HEK293 (cell line): ENCODE data around the gene CENPP.

ENCODE experiments used
- CTCF ChIA-PET: fragments of 350-600 bp; formaldehyde crosslinking; extraction: SDS; loops from one replicate; lab custom pipeline; 2021; ENCODE audit warnings: antibody characterized with exemption; lab: Yijun Ruan, JAX
- POLR2A ChIA-PET: fragments of 300-600 bp; formaldehyde crosslinking; extraction: SDS; loops from one replicate; lab custom pipeline; 2020; ENCODE audit warnings: antibody characterized with exemption, inconsistent platforms; lab: Yijun Ruan, JAX
- H3K27ac ChIP-seq: fragments of 200-500 bp; sonication (Bioruptor generic); 2 replicates; pipeline ENCODE4 v1.5.1; 2014; ENCODE audit warnings: low read depth, low read length, control low read depth, inconsistent platforms; ENCODE audit errors: extremely low read depth
- H3K36me3 ChIP-seq, 2 experiments: fragments of 200-500 bp in 1 of 2; sonication (Bioruptor generic) in 1 of 2; 1 replicate in 1 of 2; 2 replicates in 1 of 2; pipeline ENCODE4 v1.5.1; 2014 to 2017; ENCODE audit warnings: inconsistent platforms in 2 of 2, low read length in 2 of 2; ENCODE audit not compliant: control insufficient read depth in 2 of 2, insufficient read depth in 1 of 2
- H3K4me1 ChIP-seq: fragments of 200-500 bp; sonication (Bioruptor generic); 2 replicates; pipeline ENCODE4 v1.5.1; 2014; ENCODE audit warnings: mild to moderate bottlenecking, low read length, inconsistent platforms; ENCODE audit not compliant: control insufficient read depth, insufficient read depth
- H3K4me3 ChIP-seq: 2 replicates; pipeline ENCODE4 v1.5.1; 2011; ENCODE audit warnings: low read depth, mild to moderate bottlenecking, control low read depth, low read length, moderate library complexity
- H3K9me3 ChIP-seq: fragments of 200-500 bp; sonication (Bioruptor generic); 2 replicates; pipeline ENCODE4 v1.5.1; 2014; ENCODE audit warnings: low read depth, low read length, inconsistent platforms; ENCODE audit not compliant: control insufficient read depth, insufficient read depth
- GLI2 ChIP-seq: fragments of 450-650 bp; formaldehyde crosslinking; IDR thresholded peaks from 2 replicates; pipeline ENCODE4; 2017; ENCODE audit warnings: missing biosample characterization, missing genetic modification characterization, low read depth, borderline replicate concordance
- OVOL3 ChIP-seq: fragments of 450-650 bp; formaldehyde crosslinking; IDR thresholded peaks from 2 replicates; pipeline ENCODE4 v1.5.1; 2016; ENCODE audit warnings: missing biosample characterization, missing genetic modification characterization
- SETDB1 ChIP-seq: IDR thresholded peaks from one replicate; pipeline ENCODE4 v1.6.1; 2017; ENCODE audit warnings: mild to moderate bottlenecking, low read length, moderate library complexity, mixed read lengths; ENCODE audit not compliant: insufficient read length
- ZBTB17 ChIP-seq: fragments of 450-650 bp; formaldehyde crosslinking; IDR thresholded peaks from 2 replicates; pipeline ENCODE4 v1.5.1; 2016; ENCODE audit warnings: missing biosample characterization, missing genetic modification characterization
- ZNF121 ChIP-seq: fragments of 450-650 bp; formaldehyde crosslinking; IDR thresholded peaks from 2 replicates; pipeline ENCODE4 v1.5.1; 2016; ENCODE audit warnings: missing biosample characterization, missing genetic modification characterization
- ZNF202 ChIP-seq: fragments of 450-650 bp; formaldehyde crosslinking; IDR thresholded peaks from 2 replicates; pipeline ENCODE4 v1.5.1; 2016; ENCODE audit warnings: missing biosample characterization, missing genetic modification characterization, borderline replicate concordance
- ZNF292 ChIP-seq: fragments of 450-650 bp; formaldehyde crosslinking; IDR thresholded peaks from 2 replicates; pipeline ENCODE4 v1.5.1; 2016; ENCODE audit warnings: low read depth, missing biosample characterization, missing genetic modification characterization, borderline replicate concordance
- ZNF302 ChIP-seq: fragments of 450-650 bp; formaldehyde crosslinking; IDR thresholded peaks from 2 replicates; pipeline ENCODE4 v1.5.1; 2016; ENCODE audit warnings: missing biosample characterization, missing genetic modification characterization, low read depth
- ZNF530 ChIP-seq: fragments of 450-650 bp; formaldehyde crosslinking; IDR thresholded peaks from 2 replicates; pipeline ENCODE4 v1.5.1; 2016; ENCODE audit warnings: low read depth, missing biosample characterization, missing genetic modification characterization
- ZNF544 ChIP-seq: fragments of 450-650 bp; formaldehyde crosslinking; IDR thresholded peaks from 2 replicates; pipeline ENCODE4 v1.5.0; 2017; ENCODE audit warnings: missing biosample characterization, missing genetic modification characterization
- ZNF555 ChIP-seq: fragments of 450-650 bp; formaldehyde crosslinking; conservative IDR thresholded peaks from 2 replicates; pipeline ENCODE4 v1.5.1; 2017; ENCODE audit warnings: missing biosample characterization, mild to moderate bottlenecking, missing genetic modification characterization, inconsistent platforms
- ZNF610 ChIP-seq: fragments of 450-650 bp; formaldehyde crosslinking; IDR thresholded peaks from 2 replicates; pipeline ENCODE4 v1.5.1; 2016; ENCODE audit warnings: missing biosample characterization, missing genetic modification characterization, borderline replicate concordance
- ZNF658 ChIP-seq: fragments of 450-650 bp; formaldehyde crosslinking; IDR thresholded peaks from 2 replicates; pipeline ENCODE4; 2016; ENCODE audit warnings: missing biosample characterization, missing genetic modification characterization
- ZNF664 ChIP-seq: fragments of 450-650 bp; formaldehyde crosslinking; IDR thresholded peaks from 2 replicates; pipeline ENCODE4 v1.5.1; 2016; ENCODE audit warnings: missing biosample characterization, missing genetic modification characterization
- TF ChIP-seq, protein P1 (sequence below): fragments of 450-650 bp; formaldehyde crosslinking; IDR thresholded peaks from 2 replicates; pipeline ENCODE4 v1.5.1; 2016; ENCODE audit warnings: missing biosample characterization, missing genetic modification characterization, borderline replicate concordance
- TF ChIP-seq, protein P2 (sequence below): fragments of 450-650 bp; formaldehyde crosslinking; IDR thresholded peaks from 2 replicates; pipeline ENCODE4 v1.5.1; 2016; ENCODE audit warnings: missing biosample characterization, missing genetic modification characterization
- TF ChIP-seq, protein P3 (sequence below): fragments of 450-650 bp; formaldehyde crosslinking; IDR thresholded peaks from 2 replicates; pipeline ENCODE4 v1.5.0; 2017; ENCODE audit warnings: missing biosample characterization, missing genetic modification characterization, borderline replicate concordance
- TF ChIP-seq, protein P4 (sequence below): fragments of 450-650 bp; formaldehyde crosslinking; IDR thresholded peaks from 2 replicates; pipeline ENCODE4 v1.5.1; 2016; ENCODE audit warnings: missing biosample characterization, missing genetic modification characterization
- TF ChIP-seq, protein P5 (sequence below): fragments of 450-650 bp; formaldehyde crosslinking; IDR thresholded peaks from 2 replicates; pipeline ENCODE4 v1.5.1; 2016; ENCODE audit warnings: missing biosample characterization, missing genetic modification characterization, low read depth
- TF ChIP-seq, protein P6 (sequence below): fragments of 450-650 bp; formaldehyde crosslinking; IDR thresholded peaks from 2 replicates; pipeline ENCODE4 v1.5.1; 2016; ENCODE audit warnings: missing biosample characterization, missing genetic modification characterization

Gene CENPP

DNA sequence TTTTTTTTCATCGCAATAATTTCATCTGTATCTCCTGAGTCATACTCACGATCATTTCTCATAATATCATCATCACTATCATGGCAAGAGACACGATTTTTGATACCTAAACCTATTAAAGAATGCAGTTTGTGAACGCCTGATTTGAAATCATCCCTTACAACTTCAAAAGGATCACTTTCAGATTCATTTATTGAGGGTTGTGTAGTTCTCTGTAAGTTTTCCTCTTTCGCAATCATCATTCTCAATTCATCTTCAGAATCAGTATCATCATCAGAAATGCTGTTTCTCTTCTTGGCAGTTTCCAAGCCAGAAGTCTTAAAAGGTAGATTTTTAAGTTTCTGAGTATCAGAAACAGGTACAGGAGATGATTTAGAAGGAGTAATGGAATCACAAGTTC, 10.3 kb upstream of the CENPP start (continued):
- TF ChIP-seq, protein P1, sequence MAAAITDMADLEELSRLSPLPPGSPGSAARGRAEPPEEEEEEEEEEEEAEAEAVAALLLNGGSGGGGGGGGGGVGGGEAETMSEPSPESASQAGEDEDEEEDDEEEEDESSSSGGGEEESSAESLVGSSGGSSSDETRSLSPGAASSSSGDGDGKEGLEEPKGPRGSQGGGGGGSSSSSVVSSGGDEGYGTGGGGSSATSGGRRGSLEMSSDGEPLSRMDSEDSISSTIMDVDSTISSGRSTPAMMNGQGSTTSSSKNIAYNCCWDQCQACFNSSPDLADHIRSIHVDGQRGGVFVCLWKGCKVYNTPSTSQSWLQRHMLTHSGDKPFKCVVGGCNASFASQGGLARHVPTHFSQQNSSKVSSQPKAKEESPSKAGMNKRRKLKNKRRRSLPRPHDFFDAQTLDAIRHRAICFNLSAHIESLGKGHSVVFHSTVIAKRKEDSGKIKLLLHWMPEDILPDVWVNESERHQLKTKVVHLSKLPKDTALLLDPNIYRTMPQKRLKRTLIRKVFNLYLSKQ (tag by site-specific recombination), result no peak
- no peak for TF ChIP-seq ZNF555 (tag by site-specific recombination)
- no peak for TF ChIP-seq ZNF202

DNA sequence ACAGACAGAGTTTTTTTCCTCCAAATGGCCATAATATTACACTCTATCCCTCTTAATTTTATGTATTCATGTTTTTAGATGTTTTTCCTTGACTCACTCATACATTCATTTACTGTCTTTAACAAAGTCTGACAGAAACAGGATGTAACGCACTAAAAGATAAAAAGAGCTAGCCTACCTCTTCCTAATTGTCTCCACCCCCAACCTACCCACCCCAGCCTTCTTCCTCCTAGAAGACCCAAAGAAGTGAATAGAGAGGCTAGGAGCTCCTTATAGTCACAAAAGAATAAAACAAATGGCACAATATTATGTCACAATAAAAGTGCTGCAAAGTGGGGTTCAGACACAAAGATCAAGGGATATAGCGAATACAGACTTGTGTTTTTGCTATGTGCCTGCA, 1.3 kb upstream of the CENPP start:
- Histone ChIP-seq H3K27ac (no peak overlapping the region), H3K9me3 (no peaks in the 10 kb centered on the region), H3K36me3 (peaks cover 9 to 38% of the 10 kb centered on the region in 2 experiments), H3K4me1 (no peaks in the 10 kb centered on the region), H3K4me3 (peak overlapping the region; percentile 99)
- TF ChIP-seq, protein P2, sequence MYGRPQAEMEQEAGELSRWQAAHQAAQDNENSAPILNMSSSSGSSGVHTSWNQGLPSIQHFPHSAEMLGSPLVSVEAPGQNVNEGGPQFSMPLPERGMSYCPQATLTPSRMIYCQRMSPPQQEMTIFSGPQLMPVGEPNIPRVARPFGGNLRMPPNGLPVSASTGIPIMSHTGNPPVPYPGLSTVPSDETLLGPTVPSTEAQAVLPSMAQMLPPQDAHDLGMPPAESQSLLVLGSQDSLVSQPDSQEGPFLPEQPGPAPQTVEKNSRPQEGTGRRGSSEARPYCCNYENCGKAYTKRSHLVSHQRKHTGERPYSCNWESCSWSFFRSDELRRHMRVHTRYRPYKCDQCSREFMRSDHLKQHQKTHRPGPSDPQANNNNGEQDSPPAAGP (tag by site-specific recombination), result no peak
- TF ChIP-seq ZNF530 (tag by site-specific recombination), result no peak
- no peak for TF ChIP-seq ZNF302 (tag by site-specific recombination)
- TF ChIP-seq, protein P3, sequence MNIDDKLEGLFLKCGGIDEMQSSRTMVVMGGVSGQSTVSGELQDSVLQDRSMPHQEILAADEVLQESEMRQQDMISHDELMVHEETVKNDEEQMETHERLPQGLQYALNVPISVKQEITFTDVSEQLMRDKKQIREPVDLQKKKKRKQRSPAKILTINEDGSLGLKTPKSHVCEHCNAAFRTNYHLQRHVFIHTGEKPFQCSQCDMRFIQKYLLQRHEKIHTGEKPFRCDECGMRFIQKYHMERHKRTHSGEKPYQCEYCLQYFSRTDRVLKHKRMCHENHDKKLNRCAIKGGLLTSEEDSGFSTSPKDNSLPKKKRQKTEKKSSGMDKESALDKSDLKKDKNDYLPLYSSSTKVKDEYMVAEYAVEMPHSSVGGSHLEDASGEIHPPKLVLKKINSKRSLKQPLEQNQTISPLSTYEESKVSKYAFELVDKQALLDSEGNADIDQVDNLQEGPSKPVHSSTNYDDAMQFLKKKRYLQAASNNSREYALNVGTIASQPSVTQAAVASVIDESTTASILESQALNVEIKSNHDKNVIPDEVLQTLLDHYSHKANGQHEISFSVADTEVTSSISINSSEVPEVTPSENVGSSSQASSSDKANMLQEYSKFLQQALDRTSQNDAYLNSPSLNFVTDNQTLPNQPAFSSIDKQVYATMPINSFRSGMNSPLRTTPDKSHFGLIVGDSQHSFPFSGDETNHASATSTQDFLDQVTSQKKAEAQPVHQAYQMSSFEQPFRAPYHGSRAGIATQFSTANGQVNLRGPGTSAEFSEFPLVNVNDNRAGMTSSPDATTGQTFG (tag by site-specific recombination), result no peak
- TF ChIP-seq, protein P4, sequence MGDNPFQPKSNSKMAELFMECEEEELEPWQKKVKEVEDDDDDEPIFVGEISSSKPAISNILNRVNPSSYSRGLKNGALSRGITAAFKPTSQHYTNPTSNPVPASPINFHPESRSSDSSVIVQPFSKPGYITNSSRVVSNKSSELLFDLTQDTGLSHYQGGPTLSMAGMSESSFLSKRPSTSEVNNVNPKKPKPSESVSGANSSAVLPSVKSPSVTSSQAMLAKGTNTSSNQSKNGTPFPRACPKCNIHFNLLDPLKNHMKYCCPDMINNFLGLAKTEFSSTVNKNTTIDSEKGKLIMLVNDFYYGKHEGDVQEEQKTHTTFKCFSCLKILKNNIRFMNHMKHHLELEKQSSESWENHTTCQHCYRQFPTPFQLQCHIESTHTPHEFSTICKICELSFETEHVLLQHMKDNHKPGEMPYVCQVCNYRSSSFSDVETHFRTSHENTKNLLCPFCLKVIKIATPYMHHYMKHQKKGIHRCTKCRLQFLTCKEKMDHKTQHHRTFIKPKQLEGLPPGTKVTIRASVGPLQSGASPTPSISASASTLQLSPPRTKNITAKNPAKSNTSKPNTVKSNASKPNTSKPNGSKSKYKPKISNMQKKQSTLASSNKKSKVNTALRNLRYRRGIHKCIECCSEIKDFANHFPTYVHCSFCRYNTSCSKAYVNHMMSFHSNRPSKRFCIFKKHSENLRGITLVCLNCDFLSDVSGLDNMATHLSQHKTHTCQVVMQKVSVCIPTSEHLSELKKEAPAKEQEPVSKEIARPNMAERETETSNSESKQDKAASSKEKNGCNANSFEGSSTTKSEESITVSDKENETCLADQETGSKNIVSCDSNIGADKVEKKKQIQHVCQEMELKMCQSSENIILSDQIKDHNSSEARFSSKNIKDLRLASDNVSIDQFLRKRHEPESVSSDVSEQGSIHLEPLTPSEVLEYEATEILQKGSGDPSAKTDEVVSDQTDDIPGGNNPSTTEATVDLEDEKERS (tag by site-specific recombination), result no peak
- TF ChIP-seq, protein P5, sequence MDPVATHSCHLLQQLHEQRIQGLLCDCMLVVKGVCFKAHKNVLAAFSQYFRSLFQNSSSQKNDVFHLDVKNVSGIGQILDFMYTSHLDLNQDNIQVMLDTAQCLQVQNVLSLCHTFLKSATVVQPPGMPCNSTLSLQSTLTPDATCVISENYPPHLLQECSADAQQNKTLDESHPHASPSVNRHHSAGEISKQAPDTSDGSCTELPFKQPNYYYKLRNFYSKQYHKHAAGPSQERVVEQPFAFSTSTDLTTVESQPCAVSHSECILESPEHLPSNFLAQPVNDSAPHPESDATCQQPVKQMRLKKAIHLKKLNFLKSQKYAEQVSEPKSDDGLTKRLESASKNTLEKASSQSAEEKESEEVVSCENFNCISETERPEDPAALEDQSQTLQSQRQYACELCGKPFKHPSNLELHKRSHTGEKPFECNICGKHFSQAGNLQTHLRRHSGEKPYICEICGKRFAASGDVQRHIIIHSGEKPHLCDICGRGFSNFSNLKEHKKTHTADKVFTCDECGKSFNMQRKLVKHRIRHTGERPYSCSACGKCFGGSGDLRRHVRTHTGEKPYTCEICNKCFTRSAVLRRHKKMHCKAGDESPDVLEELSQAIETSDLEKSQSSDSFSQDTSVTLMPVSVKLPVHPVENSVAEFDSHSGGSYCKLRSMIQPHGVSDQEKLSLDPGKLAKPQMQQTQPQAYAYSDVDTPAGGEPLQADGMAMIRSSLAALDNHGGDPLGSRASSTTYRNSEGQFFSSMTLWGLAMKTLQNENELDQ (tag by site-specific recombination), result no peak
- TF ChIP-seq ZNF292 (tag by site-specific recombination), result no peak
- TF ChIP-seq, protein P6, sequence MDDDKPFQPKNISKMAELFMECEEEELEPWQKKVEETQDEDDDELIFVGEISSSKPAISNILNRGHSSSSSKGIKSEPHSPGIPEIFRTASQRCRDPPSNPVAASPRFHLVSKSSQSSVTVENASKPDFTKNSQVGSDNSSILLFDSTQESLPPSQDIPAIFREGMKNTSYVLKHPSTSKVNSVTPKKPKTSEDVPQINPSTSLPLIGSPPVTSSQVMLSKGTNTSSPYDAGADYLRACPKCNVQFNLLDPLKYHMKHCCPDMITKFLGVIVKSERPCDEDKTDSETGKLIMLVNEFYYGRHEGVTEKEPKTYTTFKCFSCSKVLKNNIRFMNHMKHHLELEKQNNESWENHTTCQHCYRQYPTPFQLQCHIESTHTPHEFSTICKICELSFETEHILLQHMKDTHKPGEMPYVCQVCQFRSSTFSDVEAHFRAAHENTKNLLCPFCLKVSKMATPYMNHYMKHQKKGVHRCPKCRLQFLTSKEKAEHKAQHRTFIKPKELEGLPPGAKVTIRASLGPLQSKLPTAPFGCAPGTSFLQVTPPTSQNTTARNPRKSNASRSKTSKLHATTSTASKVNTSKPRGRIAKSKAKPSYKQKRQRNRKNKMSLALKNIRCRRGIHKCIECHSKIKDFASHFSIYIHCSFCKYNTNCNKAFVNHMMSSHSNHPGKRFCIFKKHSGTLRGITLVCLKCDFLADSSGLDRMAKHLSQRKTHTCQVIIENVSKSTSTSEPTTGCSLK (tag by site-specific recombination), result no peak
- TF ChIP-seq ZNF121 (tag by site-specific recombination), result no peak
- TF ChIP-seq ZBTB17 (tag by site-specific recombination), result no peak
- no peak for TF ChIP-seq ZNF610 (tag by site-specific recombination)
- TF ChIP-seq ZNF658 (tag by site-specific recombination), result no peak
- no peak for TF ChIP-seq SETDB1
- no peak for TF ChIP-seq ZNF544 (tag by site-specific recombination)
- no peak for TF ChIP-seq GLI2 (tag by site-specific recombination)
- no peak for TF ChIP-seq ZNF664 (tag by site-specific recombination)
- no peak for TF ChIP-seq OVOL3 (tag by site-specific recombination)
- ChIA-PET CTCF (no interaction called here), POLR2A (interaction anchor here (1.1 kb wide), 1 partner anchor 16 kb away, joined by 4 read pairs; no protein-coding TSS in a partner anchor)
